Sigmoid colon (tissue), 4 donors: ENCODE data around the gene MARF1.

Experiments
- CTCF ChIP-seq, 4 experiments: fragments of 450-650 bp in 3 of 4; fragments of 200-600 bp in 1 of 4; IDR thresholded peaks; one replicate each; pipeline ENCODE4 v1.5.1; 2016 to 2019; ENCODE audit warnings: antibody characterized with exemption in 4 of 4, mild to moderate bottlenecking in 3 of 4, moderate library complexity in 2 of 4
- POLR2A ChIP-seq, 2 donors: fragments of 450-650 bp; IDR thresholded peaks; one replicate each; pipeline ENCODE4 v1.6.1; 2016; ENCODE audit warnings: antibody characterized with exemption in 2 of 2, mild to moderate bottlenecking in 2 of 2, moderate library complexity in 2 of 2
- POLR2AphosphoS5 ChIP-seq, 4 donors: sonication (generic); formaldehyde crosslinking; IDR thresholded peaks; one replicate each; pipeline ENCODE4 v1.6.1; 2017; ENCODE audit warnings: antibody characterized with exemption in 4 of 4

- TF ChIP-seq POLR2AphosphoS5 (IDR thresholded peaks at IDR 0.05) (no peak), POLR2A (IDR thresholded peaks at IDR 0.05) (no peak), CTCF (IDR thresholded peaks at IDR 0.05) (no peak)
These were observed 944 bp upstream of the MARF1 start for GRCh38 chr16:15643946-15644250.
